Daoy (cell line): Measurements from ENCODE around the gene ACAD11. TPM values are rescaled to one million over a fixed set of nuclear protein-coding genes. Genes with fewer than 3 reads are reported as not detected.
A peak's percentile ranks its signal among the peaks of the same experiment; 100 is the strongest.
"Not testable (repeated sequence)": the region's sequence is repeated elsewhere in the genome, so short reads cannot be mapped to it uniquely, and the experiment has no call there.

Experiments
- DNase-seq: peaks from one replicate; pipeline ENCODE4 v3.0.0-alpha.2; 2015; ENCODE audit warnings: low read depth
- total RNA-seq: library from RNA; depleted of rRNA; stranded (reverse); fragments of >200 nt; shearing (Covaris generic); gene quantifications from 2 replicates; pipeline ENCODE4 v1.2.3, GENCODE V29; 2014

Gene ACAD11
- total RNA-seq, 1 experiment from 2014 or later = 4.7 TPM

DNA sequence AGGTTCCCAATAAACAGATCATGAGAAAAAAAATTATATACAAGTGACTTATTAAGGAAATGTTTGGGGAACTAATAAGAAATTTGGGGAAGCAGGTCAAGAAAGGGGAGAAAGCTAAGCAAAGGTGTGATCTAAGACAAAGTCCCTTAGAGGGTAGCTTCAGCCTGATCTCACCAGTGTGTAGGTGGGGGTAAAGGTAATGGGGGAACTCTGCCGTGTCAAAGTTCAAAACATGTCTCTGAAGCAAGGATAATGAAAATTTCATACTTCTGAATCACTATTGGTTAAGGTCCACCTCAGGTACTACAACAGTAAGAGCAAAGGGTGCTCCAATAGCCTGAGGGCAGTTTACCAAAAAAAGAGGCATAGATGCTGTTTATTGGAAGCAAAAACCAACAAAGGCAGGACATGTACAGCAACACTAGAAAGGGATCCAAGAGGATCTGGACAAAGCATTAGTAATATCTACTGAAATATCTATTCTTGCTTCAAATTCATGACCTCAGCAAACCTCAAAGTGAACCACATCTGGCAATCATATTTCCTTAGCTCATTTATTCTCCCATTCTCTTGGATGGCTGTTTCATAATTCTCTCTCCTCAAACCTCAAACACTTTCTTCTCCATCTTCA lies 6.9 kb downstream of the ACAD11 start:
- no peak for DNase-seq

DNA sequence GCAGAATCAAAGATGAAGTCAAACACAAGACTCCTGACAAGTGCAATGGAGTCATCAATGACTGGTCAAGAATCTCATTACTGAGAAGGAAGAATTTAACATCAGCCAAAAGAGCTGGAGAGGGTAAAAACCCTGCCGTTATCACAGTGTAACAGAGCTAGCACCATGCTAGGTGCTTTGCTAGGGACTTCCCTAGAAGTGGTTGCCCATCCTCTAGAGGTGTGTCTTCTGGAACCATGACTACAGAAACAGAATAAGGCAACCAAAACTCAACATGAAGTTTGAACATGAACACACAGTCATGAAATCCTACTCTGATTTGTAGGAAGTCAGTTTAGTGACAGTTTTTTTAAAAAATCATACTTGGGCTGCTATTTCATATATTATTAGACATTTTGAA lies 9.5 kb downstream of the ACAD11 start:
- no peak for DNase-seq

DNA sequence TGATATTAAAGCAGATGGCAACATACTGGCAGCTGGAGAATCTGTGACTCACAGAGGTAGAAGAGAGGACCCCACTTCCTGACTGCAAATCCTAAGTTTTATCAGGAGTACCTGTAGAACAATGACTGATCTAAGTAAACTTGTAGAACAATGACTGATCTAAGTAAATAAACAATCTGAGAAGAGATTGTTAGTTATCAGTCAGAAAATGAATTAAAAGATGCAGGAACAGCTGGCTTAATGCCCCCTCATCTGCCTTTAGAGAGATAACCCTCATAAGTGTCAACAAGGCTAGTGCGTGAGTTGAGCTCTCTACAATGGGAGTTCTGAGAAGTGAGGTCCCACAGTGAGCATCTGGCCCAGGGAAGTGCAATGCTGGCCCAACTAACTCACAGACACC lies 14.6 kb downstream of the ACAD11 start:
- no peak for DNase-seq

DNA sequence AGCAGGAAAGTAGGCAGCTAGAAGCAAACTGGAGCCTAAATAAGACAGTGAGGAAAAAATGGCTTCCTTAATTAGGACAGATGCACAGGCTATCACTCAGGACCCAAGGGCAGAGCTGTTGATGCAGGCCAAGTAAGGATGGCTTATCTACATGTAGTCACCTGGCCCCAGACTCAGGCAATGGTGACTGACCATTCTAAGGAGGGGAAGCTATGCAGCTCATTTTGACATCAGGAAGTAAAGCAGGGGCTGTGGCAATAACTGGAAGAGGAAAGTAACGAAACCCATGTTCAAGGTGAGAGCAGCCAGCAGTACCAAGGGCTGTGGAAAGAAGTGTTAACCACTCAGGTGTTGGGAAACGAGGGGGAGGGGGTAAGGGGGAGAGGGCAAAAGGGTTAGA lies 16.2 kb downstream of the ACAD11 start:
- no peak for DNase-seq

DNA sequence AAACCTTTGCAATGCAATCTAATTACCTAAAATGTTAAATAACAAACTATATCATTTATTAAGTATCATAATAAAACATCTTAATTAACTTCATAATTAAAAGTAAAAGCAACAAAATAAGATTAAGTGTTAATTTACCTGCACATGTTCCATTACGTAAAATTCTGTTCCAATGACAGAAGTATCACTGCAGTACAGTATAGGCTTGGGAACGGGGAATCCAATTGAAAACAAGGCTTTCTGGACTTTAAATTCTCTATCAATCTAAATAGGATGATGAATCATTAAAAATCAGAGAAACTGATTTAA lies 17.1 kb downstream of the ACAD11 start:
- DNase-seq = no peak

DNA sequence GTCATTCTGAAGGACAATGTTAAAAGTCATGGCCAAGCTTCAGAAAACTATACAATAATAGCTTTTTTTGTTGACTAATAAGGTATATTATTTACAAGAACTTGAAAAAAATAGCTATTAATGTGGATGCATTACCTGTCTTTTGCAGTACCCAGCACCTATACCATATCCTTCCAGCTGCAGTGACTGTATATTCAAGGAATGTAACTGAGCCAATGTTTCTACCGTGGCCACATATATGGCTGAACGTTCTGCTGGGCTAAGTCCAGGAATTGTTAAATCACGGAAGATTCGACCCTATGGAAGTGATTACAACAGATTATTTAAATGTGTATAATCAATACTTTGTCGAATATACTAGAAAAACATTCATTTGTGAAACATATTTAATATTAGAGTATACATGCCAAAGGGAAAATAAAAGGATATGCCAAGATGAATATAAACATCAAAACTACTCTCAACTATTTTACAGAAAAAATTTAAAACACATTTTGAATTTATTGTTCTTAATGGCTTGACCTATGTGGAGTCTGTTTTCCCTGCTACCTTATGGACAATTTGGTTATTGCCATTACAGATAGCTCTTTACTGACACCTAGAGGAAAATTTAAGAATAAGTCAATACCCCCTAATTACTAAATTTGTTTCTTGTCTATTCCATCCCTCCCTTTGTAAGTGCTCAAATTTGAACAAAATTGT lies 17.6 kb downstream of the ACAD11 start:
- DNase-seq = peak; percentile 11

DNA sequence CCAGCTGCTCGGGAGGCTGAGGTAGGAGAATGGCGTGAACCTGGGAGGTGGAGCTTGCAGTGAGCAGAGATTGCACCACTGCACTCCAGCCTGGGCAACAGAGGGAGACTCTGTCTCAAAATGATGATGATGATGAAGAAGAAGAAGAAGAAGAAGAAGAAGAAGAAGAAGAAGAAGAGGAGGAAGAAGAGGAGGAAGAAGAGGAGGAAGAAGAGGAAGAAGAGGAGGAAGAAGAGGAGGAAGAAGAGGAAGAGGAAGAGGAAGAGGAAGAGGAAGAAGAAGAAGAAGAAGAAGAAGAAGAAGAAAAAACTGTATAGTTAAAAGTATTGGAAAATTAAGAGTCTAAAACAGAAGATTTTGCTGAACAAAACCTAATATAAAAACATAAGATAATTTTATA lies 18.2 kb downstream of the ACAD11 start:
- not testable (repeated sequence) for DNase-seq

DNA sequence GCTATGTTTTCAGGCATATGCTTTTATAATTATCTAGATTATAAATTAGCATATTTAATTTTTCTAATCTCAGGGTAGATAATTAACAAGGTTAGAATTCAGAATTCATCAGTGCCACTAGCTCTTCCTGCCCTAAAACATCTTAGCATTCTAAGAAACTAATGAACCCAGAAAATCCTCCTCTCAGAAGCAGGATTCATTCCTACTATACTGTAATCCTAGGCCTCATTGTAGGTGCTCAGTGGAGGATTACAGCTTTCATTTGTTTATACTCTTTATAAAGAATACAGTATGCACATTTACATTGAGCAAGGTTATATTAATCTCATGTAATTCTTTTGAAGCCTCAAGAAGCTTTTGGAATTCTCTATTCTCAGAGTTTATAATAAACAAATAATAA lies 20.9 kb downstream of the ACAD11 start:
- no peak for DNase-seq

DNA sequence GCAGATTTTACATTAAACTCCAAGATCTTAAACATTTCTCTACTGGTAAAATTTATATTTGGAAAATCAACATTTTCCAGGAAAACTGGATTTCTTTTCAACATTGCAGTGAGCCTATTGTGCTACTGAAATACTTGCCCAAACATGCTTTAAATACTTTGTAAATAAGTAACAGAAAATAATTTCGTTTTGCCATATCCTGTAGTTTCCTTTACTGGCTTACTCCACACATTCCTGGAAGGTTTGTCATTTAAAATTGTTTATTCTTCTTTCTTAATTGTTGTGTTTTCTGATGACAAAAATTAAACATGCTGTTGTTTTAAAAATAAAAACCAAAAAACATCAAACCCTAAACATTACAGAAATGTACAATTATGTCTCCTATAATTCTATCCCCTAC lies 22.0 kb downstream of the ACAD11 start:
- DNase-seq = no peak

DNA sequence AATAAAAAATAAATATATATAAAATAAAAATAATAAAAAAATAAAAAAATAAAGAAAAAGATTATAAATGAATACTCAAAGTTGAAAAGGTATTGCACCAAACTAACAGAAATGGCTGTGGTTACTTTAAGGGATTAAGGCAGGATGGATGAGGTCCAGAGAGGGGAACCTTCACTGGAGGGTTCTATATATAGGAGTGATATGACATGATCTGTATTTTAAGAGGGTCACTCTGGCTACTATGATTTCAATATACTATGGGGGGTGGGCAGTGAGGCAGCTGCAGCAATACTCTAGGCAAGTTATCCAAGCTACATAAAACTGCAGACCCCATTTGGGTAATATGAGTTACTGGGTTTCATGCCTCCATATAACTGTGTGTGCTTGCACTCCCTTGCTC lies 24.6 kb downstream of the ACAD11 start:
- DNase-seq = no peak

DNA sequence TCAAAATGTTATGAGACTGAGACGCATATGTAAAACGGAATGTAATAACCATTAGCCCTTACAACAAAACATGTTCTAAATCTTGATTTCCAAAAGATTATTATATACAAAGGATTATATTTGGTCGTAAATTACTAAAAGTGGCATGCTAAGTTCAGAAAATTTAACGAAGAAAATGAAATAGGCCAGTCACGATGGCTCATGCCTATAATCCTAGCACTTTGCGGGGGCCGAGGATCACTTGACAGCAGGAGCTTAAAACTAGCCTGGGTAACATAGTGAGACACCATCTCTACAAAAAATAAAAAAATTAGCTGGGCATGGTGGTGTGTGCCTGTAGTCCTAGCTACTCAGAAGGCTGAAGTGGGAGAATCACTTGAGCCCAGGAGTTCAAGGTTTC lies 29.0 kb downstream of the ACAD11 start:
- no peak for DNase-seq

DNA sequence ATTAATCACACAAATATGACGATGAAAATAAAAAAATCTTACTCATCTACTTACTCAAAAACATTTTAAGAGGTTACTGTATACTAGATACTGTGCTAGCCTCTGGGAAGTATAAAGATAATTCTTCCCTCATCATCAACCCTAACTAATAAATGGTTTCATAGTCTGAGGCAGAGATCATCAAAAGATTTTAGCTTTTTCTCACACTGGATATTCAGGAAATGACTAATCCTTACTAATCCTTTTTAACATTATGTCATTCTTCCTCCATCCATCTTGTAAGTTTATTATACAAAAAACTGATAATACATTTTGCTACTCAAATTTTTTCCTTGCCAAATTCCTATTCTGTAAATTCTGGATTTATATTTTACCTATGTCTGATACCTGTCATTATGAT lies 29.7 kb downstream of the ACAD11 start:
- DNase-seq = peak; percentile 35

DNA sequence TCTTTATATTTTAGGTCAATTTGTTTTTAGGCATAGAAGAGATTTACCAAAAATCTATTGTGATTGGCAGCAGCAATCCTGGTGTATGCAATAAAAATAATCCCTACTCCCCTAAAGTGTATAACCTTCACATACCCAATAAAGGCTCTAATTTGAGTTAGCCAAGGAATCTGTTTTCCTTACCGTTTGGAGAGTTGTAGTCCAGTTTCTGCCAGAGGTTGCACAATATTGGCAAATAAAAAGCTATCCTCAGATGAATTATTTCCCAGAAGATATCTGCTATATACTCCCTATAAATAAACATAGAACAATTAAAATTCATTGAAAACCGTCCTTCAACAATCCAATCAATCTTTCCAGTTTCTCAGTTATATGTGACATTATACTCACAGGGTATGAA lies 31.5 kb downstream of the ACAD11 start:
- DNase-seq = no peak

DNA sequence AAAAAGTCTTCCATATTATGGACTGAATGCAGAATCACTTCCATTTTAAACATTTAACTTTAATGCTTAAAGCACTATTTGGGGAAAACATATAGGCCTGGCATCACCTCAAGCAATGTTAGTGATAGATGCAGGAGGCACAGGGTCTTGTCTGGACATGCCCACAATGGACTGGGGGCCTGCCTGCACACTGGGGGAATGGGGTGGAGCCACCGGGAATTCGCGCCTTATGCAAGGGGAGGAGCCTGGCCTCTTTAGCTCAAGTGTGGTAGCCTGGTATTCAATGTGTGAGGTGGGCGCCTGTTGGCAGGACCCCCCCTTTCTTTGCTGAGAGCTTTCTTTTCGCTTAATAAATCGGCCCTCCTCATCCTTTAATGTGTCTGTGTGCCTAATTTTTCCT lies 32.7 kb downstream of the ACAD11 start:
- no peak for DNase-seq

DNA sequence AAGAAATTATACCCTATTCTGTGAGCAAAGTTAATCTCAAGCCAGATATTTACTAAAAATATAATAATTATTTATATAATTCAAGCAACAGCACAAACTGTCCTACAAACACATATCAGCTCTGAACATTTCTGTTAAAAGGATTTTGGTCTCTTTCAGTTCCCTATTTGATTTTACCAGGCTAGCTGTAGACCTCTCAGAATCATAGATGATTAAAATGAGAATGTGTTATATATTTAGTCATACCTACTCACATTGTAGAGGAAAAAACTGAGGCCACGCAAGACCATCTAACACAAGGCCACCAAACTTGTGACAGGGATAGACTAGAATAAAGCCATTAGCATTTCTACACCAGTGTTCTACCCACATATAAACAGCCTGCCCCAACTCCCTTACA lies 34.0 kb downstream of the ACAD11 start:
- no peak for DNase-seq

DNA sequence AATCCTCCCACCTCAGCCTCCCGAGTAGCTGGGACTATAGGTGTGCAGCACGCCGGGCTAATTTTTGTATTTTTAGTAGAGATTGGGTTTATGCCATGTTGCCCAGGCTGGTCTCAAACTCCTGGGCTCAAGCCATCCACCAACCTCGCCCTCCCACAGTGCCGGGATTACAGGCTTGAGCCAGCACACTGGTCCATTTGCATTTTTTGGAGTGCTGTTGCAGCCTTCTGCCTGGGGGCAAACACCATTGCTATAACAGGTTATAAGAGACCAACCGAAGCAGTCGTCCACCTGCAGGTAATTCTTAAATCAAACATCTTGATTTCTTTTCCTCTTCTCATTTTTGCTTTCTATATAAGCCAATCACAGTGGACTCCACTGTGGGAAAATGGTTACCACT lies 34.8 kb downstream of the ACAD11 start:
- DNase-seq = no peak

DNA sequence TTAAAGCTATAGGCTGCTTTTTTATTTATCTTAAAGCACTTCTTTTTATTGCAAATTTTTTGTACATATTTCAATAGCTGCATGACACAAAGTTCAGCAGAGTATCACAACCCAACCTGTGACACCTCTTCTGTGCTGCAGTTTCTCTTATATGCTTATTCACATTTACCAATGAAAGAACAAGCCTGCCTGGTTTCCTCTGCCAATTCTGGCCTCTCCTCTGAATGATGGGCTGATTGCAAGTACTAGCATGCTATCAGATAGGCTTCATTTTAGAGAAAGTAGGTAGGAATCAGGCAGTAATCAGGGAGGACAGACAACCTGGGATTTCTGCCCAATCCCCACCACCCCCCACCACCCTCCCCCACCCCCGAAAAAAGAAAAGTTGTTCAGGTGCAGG lies 36.0 kb downstream of the ACAD11 start:
- no peak for DNase-seq

DNA sequence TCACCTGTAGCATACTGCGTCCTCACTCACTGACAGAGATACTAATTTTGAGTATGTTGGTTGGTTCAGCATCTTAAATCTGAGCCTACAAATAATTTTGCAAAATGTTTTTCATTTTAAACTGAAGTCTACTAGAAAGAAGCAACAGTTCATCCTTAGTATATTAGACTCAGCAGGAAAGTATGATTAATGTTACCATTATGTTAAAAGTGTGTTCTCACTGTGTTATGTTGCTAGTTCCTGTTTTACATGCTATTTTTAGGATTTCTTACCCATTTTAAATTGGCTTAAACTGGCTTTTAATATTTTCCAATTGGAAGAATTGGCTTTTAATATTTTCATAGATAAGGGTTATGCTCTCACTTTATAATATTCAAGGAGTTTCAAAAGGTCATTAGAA lies 36.8 kb downstream of the ACAD11 start:
- no peak for DNase-seq

DNA sequence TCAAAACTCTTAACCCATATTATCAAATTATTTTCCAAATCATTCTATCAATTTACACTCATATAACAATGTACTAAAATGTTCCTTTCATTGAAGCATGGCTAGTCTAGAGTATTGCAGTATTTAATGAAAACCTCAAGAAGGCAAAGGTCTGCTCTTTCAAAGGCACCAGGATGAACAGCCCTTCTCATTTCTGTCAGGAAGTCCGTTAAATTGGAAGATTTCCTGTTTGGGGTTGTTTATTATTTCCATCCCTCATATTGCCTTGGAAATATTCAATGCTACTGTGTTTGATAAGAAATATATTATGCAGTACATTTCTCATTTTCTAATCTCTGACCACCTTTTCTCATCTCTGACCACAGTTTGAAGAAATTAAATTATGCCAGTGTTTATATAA lies 37.5 kb downstream of the ACAD11 start:
- DNase-seq = no peak

DNA sequence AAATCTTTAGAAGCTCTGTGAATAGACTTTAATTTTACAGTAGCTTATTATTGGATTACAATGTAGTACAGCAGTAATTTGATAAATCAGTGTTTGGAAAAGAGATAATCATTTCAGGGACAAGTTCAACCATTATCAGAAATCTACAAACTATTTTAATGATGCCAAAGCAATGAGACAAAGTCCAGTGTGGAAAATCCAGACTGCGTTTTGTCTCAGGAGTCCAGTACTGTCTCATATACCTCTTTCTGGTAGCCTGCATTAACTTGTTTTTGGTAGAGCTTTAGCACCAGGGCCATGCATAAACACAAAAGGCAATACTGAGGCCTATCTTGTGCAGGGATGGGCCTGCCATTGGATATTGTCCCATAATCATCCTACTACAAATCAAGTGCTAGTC lies 42.8 kb downstream of the ACAD11 start:
- DNase-seq = no peak

DNA sequence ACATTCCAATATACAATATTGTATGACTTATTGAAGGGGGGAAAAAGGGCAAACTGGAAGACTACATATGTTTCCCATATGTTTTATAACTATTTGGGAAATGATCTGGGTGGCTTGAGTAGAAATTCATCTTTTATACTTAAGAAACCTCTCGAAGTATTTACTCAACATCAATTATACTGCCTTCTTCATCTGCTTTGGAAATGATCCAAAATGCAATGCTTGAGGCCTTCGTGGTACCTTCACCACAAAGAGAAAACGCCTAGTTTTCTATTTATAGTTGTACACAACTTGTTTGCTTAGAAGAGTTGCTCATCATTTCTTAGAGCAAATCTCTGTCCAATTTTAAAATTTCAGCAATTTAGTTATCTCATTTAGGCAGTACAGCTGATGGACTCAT lies 43.7 kb downstream of the ACAD11 start:
- DNase-seq = no peak

DNA sequence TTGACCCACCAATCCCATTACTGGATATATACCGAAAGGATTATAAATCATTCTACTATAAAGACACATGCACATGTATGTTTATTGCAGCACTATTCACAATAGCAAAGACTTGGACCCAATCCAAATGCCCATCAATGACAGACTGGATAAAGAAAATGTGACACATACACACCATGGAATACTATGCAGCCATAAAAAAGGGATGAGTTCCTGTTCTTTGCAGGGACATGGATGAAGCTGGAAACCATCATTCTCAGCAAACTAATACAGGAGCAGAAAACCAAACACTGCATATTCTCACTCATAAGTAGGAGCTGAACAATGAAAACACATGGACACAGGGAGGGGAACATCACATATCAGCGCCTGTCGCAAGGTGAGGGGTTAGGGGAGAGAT lies 44.3 kb downstream of the ACAD11 start:
- not testable (repeated sequence) for DNase-seq

DNA sequence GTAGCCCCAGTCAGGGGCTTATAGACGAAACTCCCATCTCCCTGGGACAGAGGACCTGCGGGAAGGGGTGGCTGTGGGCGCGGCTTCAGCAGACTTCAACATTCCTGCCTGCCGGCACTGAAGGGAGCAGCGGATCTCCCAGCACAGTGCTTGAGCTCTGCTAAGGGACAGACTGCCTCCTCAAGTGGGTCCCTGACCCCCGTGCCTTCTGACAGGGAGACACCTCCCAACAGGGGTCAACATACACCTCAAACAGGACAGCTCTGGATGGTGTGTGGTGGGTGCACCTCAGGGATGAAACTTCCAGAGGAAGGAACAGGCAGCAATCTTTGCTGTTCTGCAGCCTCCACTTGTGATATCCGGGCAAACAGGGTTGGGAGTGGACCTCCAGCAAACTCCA lies 53.0 kb downstream of the ACAD11 start:
- not testable (repeated sequence) for DNase-seq

DNA sequence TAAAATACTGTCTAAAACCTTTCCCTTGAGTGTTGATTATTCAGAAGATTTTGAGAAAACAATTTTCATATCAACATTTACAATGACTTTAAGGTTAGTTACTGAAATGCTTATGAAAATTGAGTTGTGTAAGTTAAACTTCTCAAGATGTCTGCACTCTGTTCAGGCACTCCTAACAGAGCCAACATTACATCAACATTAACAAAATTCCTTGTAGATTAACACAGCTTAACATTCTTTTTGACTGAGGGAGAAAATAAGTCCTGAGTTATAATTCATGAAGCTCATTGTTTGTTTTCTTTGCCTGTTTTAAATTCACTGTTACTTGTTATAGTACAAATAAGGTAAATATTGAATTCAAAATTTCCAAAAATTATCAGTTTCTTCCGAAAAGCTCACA lies 53.5 kb downstream of the ACAD11 start:
- DNase-seq = no peak
